Fibroblast of mammary gland (primary cell): Measurements from ENCODE around the gene FFAR2.

Source experiments
- DNase-seq: peaks from one replicate; pipeline ENCODE4 v3.0.0-alpha.2; 2010; ENCODE audit warnings: low read depth
- H3K4me3 ChIP-seq: 2 replicates; pipeline ENCODE4 v1.5.1; 2011; ENCODE audit warnings: low read depth, mild to moderate bottlenecking, low read length, moderate library complexity; ENCODE audit not compliant: control insufficient read depth
- CTCF ChIP-seq: conservative IDR thresholded peaks from 2 replicates; pipeline ENCODE4 v1.5.1; 2011; ENCODE audit warnings: low read depth, low read length, inconsistent platforms; ENCODE audit not compliant: control insufficient read depth, insufficient read depth

The FFAR2 gene

DNA sequence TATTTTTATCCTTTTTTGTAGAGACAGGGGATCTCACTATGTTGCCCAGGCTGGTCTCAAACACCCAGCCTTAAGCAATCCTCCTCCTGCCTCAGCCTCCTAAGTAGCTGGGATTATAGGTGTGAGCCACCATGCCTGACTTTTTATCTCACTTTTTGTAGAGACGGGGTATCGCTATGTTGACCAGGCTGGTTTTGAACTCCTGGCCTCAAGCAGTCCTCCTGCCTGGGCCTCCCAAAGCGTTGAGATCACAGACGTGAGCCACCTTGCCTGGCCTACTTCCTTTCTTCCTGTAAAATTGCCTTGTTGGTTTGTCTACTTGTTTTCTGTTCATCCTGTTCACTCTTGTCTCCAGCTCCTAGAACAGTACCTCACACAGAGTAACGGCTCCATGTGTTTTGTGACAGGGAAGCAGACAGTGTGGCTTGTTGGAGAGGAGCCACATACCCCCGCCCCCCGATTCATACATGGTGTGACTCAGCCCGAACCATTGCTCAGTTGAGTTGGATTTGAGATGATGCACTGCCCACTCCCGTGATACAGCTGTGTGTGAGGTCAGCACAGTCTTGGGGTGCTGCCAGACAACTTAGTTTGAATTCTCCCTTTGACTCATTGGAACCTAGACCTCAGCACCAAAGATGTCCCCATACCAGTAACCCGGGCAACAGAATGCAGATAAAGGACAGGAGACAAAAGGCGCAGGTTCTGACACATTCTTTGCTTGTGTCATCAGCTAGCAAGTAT is 43.0 kb upstream of the FFAR2 start:
- H3K4me3 ChIP-seq, result no peak overlapping the region
- TF ChIP-seq CTCF, result no peak
- DNase-seq, result peak; percentile 98

DNA sequence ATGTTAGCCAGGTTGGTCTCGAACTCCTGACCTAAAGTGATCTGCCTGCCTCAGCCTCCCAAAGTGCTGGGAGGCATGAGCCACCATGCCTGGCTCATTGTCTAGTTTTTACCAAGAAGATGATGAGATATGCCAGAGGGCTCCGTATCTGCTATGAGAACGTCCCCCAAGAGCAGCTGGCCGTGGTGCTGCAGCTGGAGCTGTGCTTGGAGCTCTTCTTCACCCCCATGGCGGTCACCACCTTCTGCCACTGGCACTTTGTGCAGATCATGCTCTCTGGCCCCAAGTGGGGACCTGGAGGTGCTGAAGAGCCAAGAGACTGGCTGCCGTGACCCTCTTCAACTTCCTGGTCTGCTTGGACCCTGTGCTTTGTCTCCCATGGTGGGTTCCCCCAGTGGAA is 40.4 kb upstream of the FFAR2 start:
- TF ChIP-seq CTCF, result no peak
- DNase-seq, result no peak
- no peak overlapping the region for H3K4me3 ChIP-seq

- TF ChIP-seq CTCF, result no peak
- no peak overlapping the region for H3K4me3 ChIP-seq
- no peak for DNase-seq
Measured at GRCh38 chr19:35408284-35409171, 39.5 kb upstream of the FFAR2 start.

DNA sequence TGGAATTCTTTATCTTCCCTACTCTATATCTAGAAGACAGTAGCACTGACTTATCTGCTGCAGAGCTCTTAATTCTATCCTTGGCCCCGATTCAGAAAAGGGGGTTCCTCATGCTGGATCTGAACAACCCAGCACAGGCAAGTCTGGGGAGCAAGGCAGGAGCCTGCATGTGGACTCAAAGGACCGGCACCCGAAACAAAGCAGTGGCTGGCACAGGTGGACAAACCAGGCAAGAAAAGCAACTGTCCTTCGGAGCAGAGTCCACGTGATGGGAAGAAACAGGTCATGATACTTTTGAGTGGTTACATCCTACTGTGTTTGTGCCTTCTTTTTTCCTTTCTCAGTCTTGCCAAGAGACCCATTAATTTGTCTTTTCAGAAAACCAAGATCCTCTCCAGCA is 38.9 kb upstream of the FFAR2 start:
- no peak for TF ChIP-seq CTCF
- no peak for DNase-seq
- H3K4me3 ChIP-seq, result no peak overlapping the region

- TF ChIP-seq CTCF, result no peak
- no peak overlapping the region for H3K4me3 ChIP-seq
- no peak for DNase-seq
Measured at GRCh38 chr19:35410487-35410886, 37.6 kb upstream of the FFAR2 start.

GRCh38 chr19:35414442-35414841 is 33.6 kb upstream of the FFAR2 start:
- H3K4me3 ChIP-seq, result no peak overlapping the region
- DNase-seq, result no peak
- no peak for TF ChIP-seq CTCF

- no peak overlapping the region for H3K4me3 ChIP-seq
- no peak for TF ChIP-seq CTCF
- DNase-seq, result no peak
Measured at GRCh38 chr19:35416331-35416730, 31.7 kb upstream of the FFAR2 start.
